Brain microvascular endothelial cell (primary cell): ENCODE measurements around the gene TMEM125.

Source experiments
- DNase-seq: peaks from one replicate; pipeline ENCODE4 v3.0.0-alpha.2; 2020
- H3K27ac ChIP-seq: fragments of 250-450 bp; sonication (Bioruptor Pico); 2 replicates; pipeline ENCODE4 v1.5.1; 2020; ENCODE audit warnings: mild to moderate bottlenecking, moderate library complexity
- H3K27me3 ChIP-seq: fragments of 250-450 bp; sonication (Bioruptor Pico); replicated peaks from 2 replicates; pipeline ENCODE4 v1.5.1; 2020; ENCODE audit warnings: mild to moderate bottlenecking
- H3K36me3 ChIP-seq: fragments of 250-450 bp; sonication (Bioruptor Pico); replicated peaks from 2 replicates; pipeline ENCODE4 v1.5.1; 2020; ENCODE audit warnings: mild to moderate bottlenecking
- H3K4me3 ChIP-seq: 2 replicates; pipeline ENCODE4 v1.5.1; 2011; ENCODE audit warnings: low read depth, mild to moderate bottlenecking, control low read depth, low read length, moderate library complexity
- CTCF ChIP-seq: IDR thresholded peaks from 2 replicates; pipeline ENCODE4 v1.5.1; 2011; ENCODE audit warnings: low read depth, mild to moderate bottlenecking, moderate library complexity, low read length, control low read depth, inconsistent platforms; ENCODE audit errors: missing control alignments
- in situ Hi-C: cut with HindIII; loops from 2 replicates; pipeline ENCODE4 v1.10.0; 2017; ENCODE audit warnings: low sequenced_read_pairs, low pct_ligation_motif_present

TMEM125 gene

DNA sequence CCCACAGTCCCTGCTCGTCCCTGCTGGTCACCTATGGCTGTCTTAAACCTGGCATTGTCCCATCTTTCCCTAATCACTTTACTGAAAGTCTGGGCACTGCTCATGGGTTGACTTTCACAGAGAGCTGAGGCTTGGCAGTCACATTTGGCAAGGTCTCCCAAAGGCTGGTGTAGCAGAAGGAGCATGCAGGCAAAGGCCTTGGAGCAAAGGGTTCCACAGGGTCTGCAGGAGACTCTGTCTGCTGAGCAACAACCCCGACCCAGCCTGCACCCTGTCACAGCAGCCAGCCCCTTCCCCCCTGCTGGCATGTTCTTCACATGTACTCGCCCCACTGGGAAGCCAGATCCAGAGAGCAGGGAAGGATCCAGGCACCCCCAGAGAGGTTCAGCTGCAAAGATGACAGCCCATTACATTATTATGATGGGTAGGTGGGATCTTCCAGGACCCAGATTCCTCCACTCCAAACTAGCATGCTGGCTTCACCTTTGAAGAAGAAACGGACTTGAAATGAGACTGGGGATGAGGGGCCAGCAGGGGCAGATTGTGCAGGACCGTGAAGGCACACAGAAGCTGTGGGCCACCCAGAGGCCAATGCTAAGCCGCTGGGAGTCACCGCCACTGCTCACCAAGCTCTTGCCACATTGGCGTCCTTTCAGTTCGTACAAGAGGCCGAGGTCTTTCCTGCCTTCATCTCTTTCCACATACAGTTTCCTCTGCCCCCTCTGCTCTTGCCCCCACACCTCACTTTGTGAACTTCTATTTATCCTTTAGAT, 14.2 kb upstream of the TMEM125 start:
- no peak for DNase-seq
- in situ Hi-C loops: no loop called here
- no peak for TF ChIP-seq CTCF
- Histone ChIP-seq H3K27ac (no peak overlapping the region), H3K27me3 (no peaks in the 10 kb centered on the region), H3K36me3 (no peaks in the 10 kb centered on the region), H3K4me3 (no peak overlapping the region)

GRCh38 chr1:43256675-43257570, 12.9 kb upstream of the TMEM125 start:
- H3K27me3 ChIP-seq: no peaks in the 10 kb centered on the region
- no peak for TF ChIP-seq CTCF
- H3K4me3 ChIP-seq: no peak overlapping the region
- no peak for DNase-seq
- no peak overlapping the region for H3K27ac ChIP-seq
- H3K36me3 ChIP-seq: no peaks in the 10 kb centered on the region
- in situ Hi-C loops: no loop called here

DNA sequence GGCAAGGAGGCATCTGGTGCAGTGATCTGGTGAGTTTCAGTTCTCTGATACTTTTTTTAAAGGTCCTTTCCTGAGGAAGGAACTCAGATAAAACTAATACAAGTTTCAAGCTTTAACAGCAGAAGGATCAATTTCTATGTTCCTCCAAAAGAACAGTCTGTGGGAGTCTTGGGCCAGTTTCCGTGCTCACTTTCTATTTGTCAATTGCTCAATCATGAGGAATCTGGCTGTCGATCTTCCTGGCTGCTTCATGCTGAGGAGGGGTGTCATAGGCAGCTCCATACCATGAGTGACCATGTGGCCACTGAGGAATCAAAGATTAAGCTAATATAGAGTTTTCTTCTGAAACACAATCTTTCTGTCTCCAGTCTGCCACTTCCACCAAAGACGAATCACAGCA, 11.4 kb upstream of the TMEM125 start:
- Histone ChIP-seq H3K27ac (no peak overlapping the region), H3K36me3 (no peaks in the 10 kb centered on the region), H3K4me3 (no peak overlapping the region), H3K27me3 (no peaks in the 10 kb centered on the region)
- in situ Hi-C loops: no loop called here
- no peak for DNase-seq
- no peak for TF ChIP-seq CTCF

DNA sequence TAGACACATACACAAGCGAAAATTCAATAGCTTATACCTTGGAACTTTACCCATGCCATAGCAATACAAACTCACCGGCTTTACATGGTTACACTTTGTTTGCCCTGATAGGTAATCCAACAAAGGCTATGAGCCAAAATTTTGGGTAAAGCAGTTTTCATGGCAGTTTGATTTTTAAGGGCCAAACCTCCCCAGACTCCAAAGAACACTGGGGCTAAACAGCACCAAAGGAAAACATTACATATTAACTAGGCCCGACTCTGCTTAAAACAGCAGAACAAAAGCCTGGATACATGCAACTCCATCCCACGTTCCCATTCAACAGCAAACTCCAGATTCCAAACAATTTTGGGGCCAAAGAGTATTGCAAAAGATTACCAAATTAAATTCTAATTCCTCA, 4.4 kb upstream of the TMEM125 start:
- no peak overlapping the region for H3K4me3 ChIP-seq
- DNase-seq: no peak
- in situ Hi-C loops: no loop called here
- no peak overlapping the region for H3K27ac ChIP-seq
- H3K36me3 ChIP-seq: no peaks in the 10 kb centered on the region
- no peak for TF ChIP-seq CTCF
- H3K27me3 ChIP-seq: no peaks in the 10 kb centered on the region

GRCh38 chr1:43266881-43267280, 2.9 kb upstream of the TMEM125 start:
- DNase-seq: no peak
- H3K36me3 ChIP-seq: no peaks in the 10 kb centered on the region
- no peak overlapping the region for H3K4me3 ChIP-seq
- no peak overlapping the region for H3K27ac ChIP-seq
- no peak for TF ChIP-seq CTCF
- H3K27me3 ChIP-seq: no peaks in the 10 kb centered on the region
- in situ Hi-C loops: no loop called here
